ENCODE measurements around the gene ERN1.

DNA sequence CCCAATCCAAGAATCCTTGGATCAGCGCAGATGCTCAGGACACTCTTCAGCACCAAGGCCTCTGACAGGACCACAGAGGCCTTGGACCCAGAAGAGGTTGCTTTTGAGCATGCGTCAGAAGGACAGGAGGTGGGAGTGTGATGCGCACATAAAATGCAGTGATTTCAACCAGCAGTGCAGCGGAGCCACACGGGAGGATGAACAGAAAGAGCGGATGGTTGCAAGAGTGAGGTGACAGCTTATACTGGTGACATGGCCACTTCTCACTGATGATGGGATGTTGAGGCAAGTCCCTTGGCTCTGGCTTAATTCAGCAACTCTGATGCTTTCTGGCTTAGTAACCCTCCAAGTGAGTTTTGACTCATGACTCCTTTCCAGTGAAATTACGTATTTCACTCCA, 25.2 kb upstream of the ERN1 start:
- no peak for TF ChIP-seq CTCF (conservative IDR thresholded peaks at IDR 0.05 in 1 of 2, IDR thresholded peaks at IDR 0.05 in 1 of 2; ENCODE audit: low read depth in 1 of 2, low read length in 2 of 2)
- TF ChIP-seq EZH2 (IDR thresholded peaks at IDR 0.05; ENCODE audit: low read length, missing control alignments) = no peak
